ENCODE data around the gene PTPRN2. TPM values are rescaled to one million over a fixed set of nuclear protein-coding genes. Genes with fewer than 3 reads are reported as not detected.
A peak's percentile ranks its signal among the peaks of the same experiment; 100 is the strongest.

The PTPRN2 gene
- total and polyA plus RNA-seq, 4 donors: 18.1 to 69.9 (median 50.4) TPM

DNA sequence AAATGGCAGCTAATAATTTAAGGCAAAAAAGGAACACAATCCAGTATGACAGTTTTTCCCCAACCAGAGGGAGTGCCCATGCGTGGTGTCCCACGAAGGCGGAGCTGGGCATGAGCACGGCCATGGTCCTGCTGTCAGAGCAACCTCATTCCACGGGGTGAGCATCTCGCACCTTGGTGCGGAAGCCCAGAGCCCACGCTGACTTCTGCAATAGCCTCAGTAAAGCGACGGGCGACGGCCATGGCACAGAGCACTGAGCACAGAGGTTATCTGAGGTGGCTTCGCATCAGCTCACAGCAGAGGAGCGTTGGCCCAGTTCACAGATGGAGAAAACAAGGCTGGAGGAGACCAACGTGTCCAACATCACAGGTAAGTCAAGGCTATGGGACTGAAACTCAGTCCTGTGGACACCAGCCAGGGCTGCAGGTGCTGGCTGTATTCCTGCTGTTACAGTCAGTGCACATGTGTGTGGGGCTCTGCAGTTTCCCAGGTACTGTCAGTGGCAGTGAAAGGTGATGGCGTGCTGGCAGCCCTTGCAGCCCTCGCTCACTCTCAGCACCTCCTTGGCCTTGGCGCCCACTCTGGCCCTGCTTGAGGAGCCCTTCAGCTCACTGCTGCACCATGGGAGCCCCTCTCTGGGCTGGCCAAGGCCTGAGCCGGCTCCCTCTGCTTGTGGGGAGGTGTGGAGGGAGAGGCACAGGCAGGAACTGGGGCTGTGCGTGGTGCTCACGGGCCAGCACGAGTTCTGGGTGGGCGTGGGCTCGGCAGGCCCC, 525.6 kb downstream of the PTPRN2 start:
- H3K4me3 ChIP-seq (ENCODE audit: low read depth, low read length): no peak overlapping the region
- peaks cover 13% of the 10 kb centered on the region for H3K36me3 ChIP-seq (ENCODE audit: control insufficient read depth, insufficient read depth, low read length)
- no peaks in the 10 kb centered on the region for H3K27me3 ChIP-seq (ENCODE audit: control insufficient read depth, insufficient read depth, low read length)
- H3K4me1 ChIP-seq (ENCODE audit: control insufficient read depth, insufficient read depth, low read length): peaks cover 21% of the 10 kb centered on the region
- no peak for DNase-seq (ENCODE audit: low read depth in 4 of 6, low spot score in 6 of 6)
- no peaks in the 10 kb centered on the region for H3K9me3 ChIP-seq (ENCODE audit: control insufficient read depth, insufficient read depth, low read length)
- WGBS (ENCODE audit: insufficient coverage): 94% methylated on average over 24 of the region's 24 CpGs
- H3K27ac ChIP-seq (ENCODE audit: low read depth, low read length): no peak overlapping the region

DNA sequence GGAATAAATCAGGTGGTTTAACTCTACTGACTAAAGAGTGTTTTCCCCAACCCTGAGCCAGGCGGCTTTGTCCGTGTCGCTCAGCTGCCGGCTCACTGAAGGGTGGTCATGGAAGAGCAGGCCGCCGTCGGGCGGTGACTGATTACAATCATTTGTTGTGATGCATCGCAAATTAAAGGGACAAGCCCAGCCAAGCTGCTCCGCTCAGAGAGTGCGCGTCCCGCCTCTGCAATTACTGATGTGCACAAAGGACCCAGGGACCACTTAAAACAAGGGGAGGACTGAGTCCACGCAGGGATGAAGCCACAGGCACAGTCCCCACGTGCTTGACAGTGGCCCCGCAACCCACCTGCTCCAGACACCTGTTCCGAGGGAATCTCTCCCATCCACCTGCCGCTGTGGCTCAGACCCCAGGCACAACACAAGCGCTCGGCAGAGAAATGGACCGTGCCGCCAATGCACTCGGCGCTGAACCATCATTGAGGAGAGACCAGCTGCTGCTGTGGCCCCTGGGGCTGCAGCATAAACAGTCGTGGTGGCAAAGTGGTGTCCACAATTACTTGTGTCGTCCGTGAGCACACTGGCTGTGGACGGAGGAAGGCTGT, 526.5 kb downstream of the PTPRN2 start:
- H3K36me3 ChIP-seq (ENCODE audit: control insufficient read depth, insufficient read depth, low read length): peaks cover 13% of the 10 kb centered on the region
- no peak overlapping the region for H3K4me3 ChIP-seq (ENCODE audit: low read depth, low read length)
- WGBS (ENCODE audit: insufficient coverage): 41% methylated on average over 28 of the region's 28 CpGs
- DNase-seq (ENCODE audit: low read depth in 4 of 6, low spot score in 6 of 6): peak in 2 of 6 donors; percentile 47 to 81
- H3K4me1 ChIP-seq (ENCODE audit: control insufficient read depth, insufficient read depth, low read length): peaks cover 17% of the 10 kb centered on the region
- no peaks in the 10 kb centered on the region for H3K9me3 ChIP-seq (ENCODE audit: control insufficient read depth, insufficient read depth, low read length)
- no peak overlapping the region for H3K27ac ChIP-seq (ENCODE audit: low read depth, low read length)
- no peaks in the 10 kb centered on the region for H3K27me3 ChIP-seq (ENCODE audit: control insufficient read depth, insufficient read depth, low read length)

DNA sequence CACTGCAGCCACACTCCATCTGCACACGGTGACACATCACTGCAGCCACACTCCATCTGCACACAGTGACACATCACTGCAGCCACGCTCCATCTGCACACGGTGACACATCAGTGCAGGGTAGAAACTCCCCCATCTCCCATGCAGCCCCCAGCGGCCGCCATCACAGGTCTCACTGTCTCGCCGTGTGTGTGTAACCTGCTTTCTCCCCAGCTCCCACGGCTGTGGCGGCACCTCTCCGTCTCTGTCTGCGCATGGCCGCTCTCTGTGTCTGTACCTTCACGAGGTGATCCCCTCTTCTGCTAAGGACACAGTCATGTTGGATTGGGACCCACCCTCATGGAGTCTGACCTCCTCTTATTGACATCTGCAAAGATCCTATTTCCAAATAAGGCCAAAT, 527.4 kb downstream of the PTPRN2 start:
- no peak overlapping the region for H3K27ac ChIP-seq (ENCODE audit: low read depth, low read length)
- WGBS (ENCODE audit: insufficient coverage): 85% methylated on average over 12 of the region's 13 CpGs
- H3K27me3 ChIP-seq (ENCODE audit: control insufficient read depth, insufficient read depth, low read length): no peaks in the 10 kb centered on the region
- peaks cover 11% of the 10 kb centered on the region for H3K36me3 ChIP-seq (ENCODE audit: control insufficient read depth, insufficient read depth, low read length)
- H3K4me3 ChIP-seq (ENCODE audit: low read depth, low read length): no peak overlapping the region
- H3K9me3 ChIP-seq (ENCODE audit: control insufficient read depth, insufficient read depth, low read length): no peaks in the 10 kb centered on the region
- DNase-seq (ENCODE audit: low read depth in 4 of 6, low spot score in 6 of 6): no peak
- H3K4me1 ChIP-seq (ENCODE audit: control insufficient read depth, insufficient read depth, low read length): peaks cover 16% of the 10 kb centered on the region

DNA sequence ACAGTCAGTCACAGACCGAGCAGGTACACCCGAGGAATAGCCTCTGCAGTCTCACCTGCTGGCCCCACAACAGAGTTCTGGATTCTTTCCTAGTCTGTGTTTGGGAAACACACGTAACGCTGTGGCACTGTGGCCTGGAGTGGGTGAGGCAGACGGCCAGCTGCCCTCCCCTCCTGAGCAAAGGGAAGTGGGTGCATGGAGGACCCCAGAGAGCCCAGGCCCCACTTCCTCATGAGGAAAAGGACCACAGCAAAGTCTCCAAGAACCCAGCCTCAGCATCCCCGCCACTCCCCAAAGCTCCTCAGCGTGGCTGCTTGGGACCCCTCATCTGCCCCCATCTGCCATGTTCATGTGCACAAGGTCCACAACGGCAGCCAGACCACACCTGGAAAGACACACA, 530.2 kb downstream of the PTPRN2 start:
- H3K9me3 ChIP-seq (ENCODE audit: control insufficient read depth, insufficient read depth, low read length): no peaks in the 10 kb centered on the region
- no peak for DNase-seq (ENCODE audit: low read depth in 4 of 6, low spot score in 6 of 6)
- H3K27me3 ChIP-seq (ENCODE audit: control insufficient read depth, insufficient read depth, low read length): no peaks in the 10 kb centered on the region
- H3K4me3 ChIP-seq (ENCODE audit: low read depth, low read length): no peak overlapping the region
- H3K4me1 ChIP-seq (ENCODE audit: control insufficient read depth, insufficient read depth, low read length): peaks cover 22% of the 10 kb centered on the region
- WGBS (ENCODE audit: insufficient coverage): 91% methylated on average over 8 of the region's 8 CpGs
- peaks cover 9% of the 10 kb centered on the region for H3K36me3 ChIP-seq (ENCODE audit: control insufficient read depth, insufficient read depth, low read length)
- no peak overlapping the region for H3K27ac ChIP-seq (ENCODE audit: low read depth, low read length)

DNA sequence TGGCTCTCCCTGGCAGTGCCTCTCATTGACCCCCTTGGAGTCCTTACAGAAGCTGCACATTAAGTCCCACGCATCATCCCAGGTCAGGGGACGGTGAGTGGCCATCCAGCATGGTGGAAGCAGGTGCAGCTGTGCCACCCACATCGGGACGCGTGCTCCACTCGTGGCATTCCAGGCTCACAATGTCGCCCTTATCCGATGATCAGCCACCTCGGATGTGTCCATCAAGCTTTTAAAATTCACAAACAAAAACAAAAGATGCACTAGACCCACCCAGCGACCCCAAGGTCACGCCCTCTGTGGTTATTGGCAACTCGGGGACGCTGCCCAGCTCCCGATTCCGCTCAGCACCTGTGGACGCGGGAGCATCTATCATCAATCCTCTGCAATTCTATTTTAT, 530.9 kb downstream of the PTPRN2 start:
- 93% methylated on average over 14 of the region's 17 CpGs for WGBS (ENCODE audit: insufficient coverage)
- Histone ChIP-seq H3K4me1 (ENCODE audit: control insufficient read depth, insufficient read depth, low read length) (peaks cover 24% of the 10 kb centered on the region), H3K9me3 (ENCODE audit: control insufficient read depth, insufficient read depth, low read length) (no peaks in the 10 kb centered on the region), H3K27me3 (ENCODE audit: control insufficient read depth, insufficient read depth, low read length) (no peaks in the 10 kb centered on the region), H3K27ac (ENCODE audit: low read depth, low read length) (no peak overlapping the region), H3K36me3 (ENCODE audit: control insufficient read depth, insufficient read depth, low read length) (peaks cover 7% of the 10 kb centered on the region), H3K4me3 (ENCODE audit: low read depth, low read length) (no peak overlapping the region)
- no peak for DNase-seq (ENCODE audit: low read depth in 4 of 6, low spot score in 6 of 6)

DNA sequence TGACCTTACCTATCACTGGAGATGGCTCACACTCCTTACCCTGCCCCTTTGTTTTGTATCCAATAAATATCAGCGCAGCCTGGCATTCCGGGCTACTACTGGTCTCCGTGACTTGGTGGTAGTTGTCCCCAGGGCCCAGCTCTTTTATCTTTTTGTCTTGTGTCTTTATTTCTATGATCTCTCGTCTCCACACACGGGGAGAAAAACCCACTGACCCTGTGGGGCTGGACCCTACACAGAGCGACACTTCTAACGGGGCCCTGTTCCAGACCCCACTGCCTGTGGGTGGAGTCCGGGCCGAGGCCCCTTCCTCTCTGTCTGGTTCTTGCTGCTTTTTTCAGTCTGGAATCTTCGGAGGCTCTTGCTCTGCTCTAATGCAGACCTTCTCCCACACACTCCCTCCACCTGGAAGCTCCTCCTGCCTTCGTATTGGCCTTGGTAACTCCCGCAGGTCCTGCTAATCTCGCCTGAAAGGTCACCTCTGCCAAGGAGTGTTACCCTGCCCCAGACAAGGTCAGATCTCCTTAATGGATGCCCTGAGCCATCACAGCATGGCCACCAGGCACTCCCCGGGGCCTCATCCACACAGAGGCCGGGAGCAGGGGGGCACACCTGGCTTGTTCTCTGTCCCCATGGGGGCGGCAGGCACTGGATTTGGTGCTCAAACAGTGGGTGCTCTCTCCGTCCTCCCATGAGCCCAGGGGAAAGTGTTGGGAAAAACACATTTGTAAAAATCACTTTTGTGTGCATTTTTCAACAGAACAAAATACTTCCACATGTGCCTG, 531.7 kb downstream of the PTPRN2 start:
- peaks cover 8% of the 10 kb centered on the region for H3K36me3 ChIP-seq (ENCODE audit: control insufficient read depth, insufficient read depth, low read length)
- no peak for DNase-seq (ENCODE audit: low read depth in 4 of 6, low spot score in 6 of 6)
- H3K27me3 ChIP-seq (ENCODE audit: control insufficient read depth, insufficient read depth, low read length): no peaks in the 10 kb centered on the region
- peaks cover 23% of the 10 kb centered on the region for H3K4me1 ChIP-seq (ENCODE audit: control insufficient read depth, insufficient read depth, low read length)
- WGBS (ENCODE audit: insufficient coverage): 88% methylated on average over 16 of the region's 17 CpGs
- no peak overlapping the region for H3K27ac ChIP-seq (ENCODE audit: low read depth, low read length)
- H3K4me3 ChIP-seq (ENCODE audit: low read depth, low read length): no peak overlapping the region
- no peaks in the 10 kb centered on the region for H3K9me3 ChIP-seq (ENCODE audit: control insufficient read depth, insufficient read depth, low read length)

DNA sequence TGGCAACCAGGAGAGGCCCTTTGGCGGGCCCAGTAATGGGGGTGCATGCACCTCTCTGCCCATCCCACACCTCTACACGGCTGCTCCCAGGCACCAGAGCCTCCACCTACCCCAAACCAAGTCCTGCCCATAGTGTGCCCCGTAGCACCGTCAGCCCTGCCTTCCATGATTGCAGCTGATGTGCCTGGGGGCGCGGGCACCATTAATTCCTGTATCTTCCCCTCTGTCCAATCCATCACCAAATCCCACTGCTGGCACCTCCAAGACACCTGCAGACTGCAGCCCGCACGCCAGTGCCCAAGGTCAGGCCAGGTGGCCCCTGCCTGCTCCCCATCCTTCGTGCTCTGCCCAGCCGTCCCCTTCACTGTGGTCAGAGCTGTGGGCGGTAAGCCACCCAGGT, 533.0 kb downstream of the PTPRN2 start:
- peaks cover 10% of the 10 kb centered on the region for H3K36me3 ChIP-seq (ENCODE audit: control insufficient read depth, insufficient read depth, low read length)
- H3K4me1 ChIP-seq (ENCODE audit: control insufficient read depth, insufficient read depth, low read length): peaks cover 29% of the 10 kb centered on the region
- no peak overlapping the region for H3K27ac ChIP-seq (ENCODE audit: low read depth, low read length)
- H3K27me3 ChIP-seq (ENCODE audit: control insufficient read depth, insufficient read depth, low read length): no peaks in the 10 kb centered on the region
- H3K4me3 ChIP-seq (ENCODE audit: low read depth, low read length): no peak overlapping the region
- WGBS (ENCODE audit: insufficient coverage): 97% methylated on average over 9 of the region's 11 CpGs
- DNase-seq (ENCODE audit: low read depth in 4 of 6, low spot score in 6 of 6): no peak
- no peaks in the 10 kb centered on the region for H3K9me3 ChIP-seq (ENCODE audit: control insufficient read depth, insufficient read depth, low read length)

DNA sequence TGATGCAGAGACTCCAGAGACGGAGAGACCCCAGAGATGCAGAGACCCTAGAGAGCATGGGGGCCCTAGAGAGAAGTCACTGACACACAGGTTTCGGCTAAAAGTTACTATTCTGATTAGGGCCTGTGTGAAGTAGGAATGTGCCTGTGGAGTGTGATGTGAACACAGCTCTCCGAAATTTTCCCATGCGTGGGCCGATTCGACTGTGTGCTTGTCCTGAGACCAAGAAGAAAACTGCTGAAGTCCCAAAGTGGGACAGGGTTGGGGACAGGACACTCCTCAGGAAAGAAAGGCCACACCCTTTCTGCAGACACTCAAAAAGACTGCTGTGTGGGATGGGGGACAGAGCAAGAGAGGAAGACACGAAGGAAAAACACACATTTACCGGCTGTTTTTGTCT, 533.5 kb downstream of the PTPRN2 start:
- WGBS (ENCODE audit: insufficient coverage): 97% methylated on average over 6 of the region's 8 CpGs
- Histone ChIP-seq H3K27ac (ENCODE audit: low read depth, low read length) (no peak overlapping the region), H3K4me3 (ENCODE audit: low read depth, low read length) (no peak overlapping the region), H3K27me3 (ENCODE audit: control insufficient read depth, insufficient read depth, low read length) (no peaks in the 10 kb centered on the region), H3K36me3 (ENCODE audit: control insufficient read depth, insufficient read depth, low read length) (peaks cover 10% of the 10 kb centered on the region), H3K4me1 (ENCODE audit: control insufficient read depth, insufficient read depth, low read length) (peaks cover 29% of the 10 kb centered on the region), H3K9me3 (ENCODE audit: control insufficient read depth, insufficient read depth, low read length) (no peaks in the 10 kb centered on the region)
- no peak for DNase-seq (ENCODE audit: low read depth in 4 of 6, low spot score in 6 of 6)

DNA sequence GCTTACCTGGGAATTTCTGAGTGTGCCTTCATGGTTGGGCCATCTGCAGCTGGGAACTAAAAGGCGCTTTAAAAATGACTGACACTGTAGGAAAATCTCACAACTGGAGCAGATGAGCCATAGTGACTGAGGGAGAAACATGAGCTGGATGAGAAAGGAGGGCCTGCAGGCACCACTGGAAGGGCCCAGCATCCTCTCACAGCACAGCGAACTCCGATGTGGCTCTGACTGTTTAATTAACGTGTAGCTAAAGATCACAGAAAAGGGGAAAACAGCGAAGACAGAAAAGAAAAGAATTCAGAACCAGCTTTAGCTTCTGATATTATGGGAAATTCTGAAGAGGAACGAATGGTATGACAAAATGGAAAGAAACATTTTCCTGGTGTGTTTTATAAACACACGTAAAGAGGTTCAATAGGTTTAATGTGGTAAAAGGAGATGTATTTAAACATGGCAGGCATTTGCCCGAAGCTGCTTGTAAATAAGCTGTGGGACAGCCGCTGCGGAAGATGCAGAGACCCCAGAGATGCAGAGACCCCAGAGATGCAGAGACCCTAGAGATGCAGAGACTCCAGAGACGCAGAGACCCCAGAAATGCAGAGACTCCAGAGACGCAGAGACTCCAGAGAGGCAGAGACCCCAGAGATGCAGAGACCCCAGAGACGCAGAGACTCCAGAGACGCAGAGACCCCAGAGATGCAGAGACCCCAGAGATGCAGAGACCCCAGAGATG, 534.3 kb downstream of the PTPRN2 start:
- H3K27me3 ChIP-seq (ENCODE audit: control insufficient read depth, insufficient read depth, low read length): no peaks in the 10 kb centered on the region
- H3K36me3 ChIP-seq (ENCODE audit: control insufficient read depth, insufficient read depth, low read length): peaks cover 10% of the 10 kb centered on the region
- H3K4me3 ChIP-seq (ENCODE audit: low read depth, low read length): no peak overlapping the region
- no peak overlapping the region for H3K27ac ChIP-seq (ENCODE audit: low read depth, low read length)
- no peaks in the 10 kb centered on the region for H3K9me3 ChIP-seq (ENCODE audit: control insufficient read depth, insufficient read depth, low read length)
- peaks cover 29% of the 10 kb centered on the region for H3K4me1 ChIP-seq (ENCODE audit: control insufficient read depth, insufficient read depth, low read length)
- peak in 1 of 6 donors; percentile 64 for DNase-seq (ENCODE audit: low read depth in 4 of 6, low spot score in 6 of 6)
- 74% methylated on average over 11 of the region's 14 CpGs for WGBS (ENCODE audit: insufficient coverage)
